AG04450 (cell line): ENCODE measurements around the gene GNB1L. TPM values are rescaled to one million over a fixed set of nuclear protein-coding genes. Genes with fewer than 3 reads are reported as not detected.

Experiments used
- CTCF ChIA-PET: fragments of 300-600, 350-600 bp; formaldehyde crosslinking; extraction: SDS; loops from one replicate; lab custom pipeline; 2022; ENCODE audit warnings: antibody characterized with exemption, inconsistent platforms; lab: Charles Lee
- POLR2A ChIA-PET: fragments of 350-600 bp; formaldehyde crosslinking; extraction: SDS; loops from one replicate; lab custom pipeline; 2021; ENCODE audit warnings: antibody characterized with exemption, inconsistent platforms; lab: Yijun Ruan, JAX
- DNase-seq: peaks from one replicate; pipeline ENCODE4 v3.0.0-alpha.2; 2011; ENCODE audit warnings: low read depth, low spot score
- H3K27ac ChIP-seq: one replicate; pipeline ENCODE4 v1.5.1; 2012; ENCODE audit warnings: low read depth, low read length, control low read depth
- H3K27me3 ChIP-seq: one replicate; pipeline ENCODE4 v1.6.0; 2012; ENCODE audit warnings: low read length; ENCODE audit not compliant: control insufficient read depth, insufficient read depth
- H3K4me3 ChIP-seq: 2 replicates; pipeline ENCODE4 v1.5.1; 2011; ENCODE audit warnings: mild to moderate bottlenecking, low read depth, low read length, control low read depth
- H3K9me3 ChIP-seq: 2 replicates; pipeline ENCODE4 v1.5.1; 2012; ENCODE audit warnings: low read length; ENCODE audit not compliant: control insufficient read depth, insufficient read depth
- polyA plus RNA-seq: library from polyadenylated mRNA; depleted of rRNA; stranded (reverse); fragments of >200 nt; gene quantifications from 2 replicates; pipeline ENCODE4 v1.2.3, GENCODE V29; 2011
- TF ChIP-seq, protein P1 (sequence below): IDR thresholded peaks from 2 replicates; pipeline ENCODE4 v1.5.1; 2011; ENCODE audit warnings: low read depth, low read length, control low read depth, inconsistent platforms

GNB1L gene
- polyA plus RNA-seq, 1 experiment: 1.3 TPM

DNA sequence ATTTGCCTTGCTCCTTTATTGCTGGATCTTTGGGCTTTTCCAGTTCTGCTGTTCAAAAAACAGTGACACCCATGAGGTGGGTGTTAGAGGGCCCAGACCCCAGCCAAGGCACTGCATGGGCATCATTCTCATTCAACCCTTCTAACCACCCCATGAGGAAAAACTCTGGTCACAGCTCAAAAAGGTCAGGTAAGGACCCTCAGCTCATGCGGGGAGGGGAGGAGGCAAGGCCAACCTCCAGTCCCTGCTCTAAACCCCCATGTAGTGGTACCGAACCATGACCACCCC lies 7.4 kb downstream of the GNB1L start:
- H3K27me3 ChIP-seq: no peaks in the 10 kb centered on the region
- H3K4me3 ChIP-seq: no peak overlapping the region
- H3K27ac ChIP-seq: no peak overlapping the region
- ChIA-PET CTCF (no interaction called here), POLR2A (no interaction called here)
- TF ChIP-seq, protein P1, sequence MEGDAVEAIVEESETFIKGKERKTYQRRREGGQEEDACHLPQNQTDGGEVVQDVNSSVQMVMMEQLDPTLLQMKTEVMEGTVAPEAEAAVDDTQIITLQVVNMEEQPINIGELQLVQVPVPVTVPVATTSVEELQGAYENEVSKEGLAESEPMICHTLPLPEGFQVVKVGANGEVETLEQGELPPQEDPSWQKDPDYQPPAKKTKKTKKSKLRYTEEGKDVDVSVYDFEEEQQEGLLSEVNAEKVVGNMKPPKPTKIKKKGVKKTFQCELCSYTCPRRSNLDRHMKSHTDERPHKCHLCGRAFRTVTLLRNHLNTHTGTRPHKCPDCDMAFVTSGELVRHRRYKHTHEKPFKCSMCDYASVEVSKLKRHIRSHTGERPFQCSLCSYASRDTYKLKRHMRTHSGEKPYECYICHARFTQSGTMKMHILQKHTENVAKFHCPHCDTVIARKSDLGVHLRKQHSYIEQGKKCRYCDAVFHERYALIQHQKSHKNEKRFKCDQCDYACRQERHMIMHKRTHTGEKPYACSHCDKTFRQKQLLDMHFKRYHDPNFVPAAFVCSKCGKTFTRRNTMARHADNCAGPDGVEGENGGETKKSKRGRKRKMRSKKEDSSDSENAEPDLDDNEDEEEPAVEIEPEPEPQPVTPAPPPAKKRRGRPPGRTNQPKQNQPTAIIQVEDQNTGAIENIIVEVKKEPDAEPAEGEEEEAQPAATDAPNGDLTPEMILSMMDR: no peak
- no peak for DNase-seq
- peaks cover 7% of the 10 kb centered on the region for H3K9me3 ChIP-seq

DNA sequence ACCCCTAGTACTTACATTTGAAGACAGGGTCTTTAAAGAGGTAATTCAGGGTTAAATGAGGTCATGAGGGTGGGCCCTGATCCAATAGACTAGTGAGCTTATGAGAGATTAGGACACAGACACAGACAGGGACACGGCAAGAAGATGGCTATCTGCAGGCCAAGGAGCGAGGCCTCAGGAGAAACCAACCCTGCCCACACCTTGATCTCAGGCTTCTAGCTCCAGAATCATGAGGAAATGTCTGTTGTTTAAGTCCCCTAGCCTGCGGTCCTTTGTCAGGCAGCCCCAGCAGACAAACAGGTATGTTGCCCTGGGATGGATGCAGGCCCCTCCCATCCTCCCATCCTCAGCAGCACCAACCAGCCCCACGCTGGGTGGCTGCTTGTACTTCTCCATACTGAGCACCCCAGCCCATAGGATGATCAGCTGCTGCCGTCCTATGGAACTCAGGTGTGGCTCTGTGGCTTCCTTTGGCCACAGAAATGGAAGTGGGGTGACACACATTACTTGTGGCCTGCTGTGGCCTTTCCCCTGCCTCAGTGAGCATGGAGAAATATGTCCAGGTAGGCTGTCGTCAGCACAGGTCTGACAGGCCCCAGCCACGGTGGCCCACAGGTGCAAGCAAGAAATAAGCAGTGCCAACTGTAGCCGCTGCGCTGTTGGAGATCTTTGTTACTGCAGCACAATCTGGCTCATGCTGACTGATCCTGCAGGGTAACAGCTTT lies 7.9 kb downstream of the GNB1L start:
- Histone ChIP-seq H3K4me3 (no peak overlapping the region), H3K27ac (no peak overlapping the region), H3K9me3 (peaks cover 7% of the 10 kb centered on the region; the same call in 1 of the 2 replicates), H3K27me3 (no peaks in the 10 kb centered on the region)
- DNase-seq: no peak
- ChIA-PET CTCF (no interaction called here), POLR2A (no interaction called here)
- TF ChIP-seq, protein P1: no peak

DNA sequence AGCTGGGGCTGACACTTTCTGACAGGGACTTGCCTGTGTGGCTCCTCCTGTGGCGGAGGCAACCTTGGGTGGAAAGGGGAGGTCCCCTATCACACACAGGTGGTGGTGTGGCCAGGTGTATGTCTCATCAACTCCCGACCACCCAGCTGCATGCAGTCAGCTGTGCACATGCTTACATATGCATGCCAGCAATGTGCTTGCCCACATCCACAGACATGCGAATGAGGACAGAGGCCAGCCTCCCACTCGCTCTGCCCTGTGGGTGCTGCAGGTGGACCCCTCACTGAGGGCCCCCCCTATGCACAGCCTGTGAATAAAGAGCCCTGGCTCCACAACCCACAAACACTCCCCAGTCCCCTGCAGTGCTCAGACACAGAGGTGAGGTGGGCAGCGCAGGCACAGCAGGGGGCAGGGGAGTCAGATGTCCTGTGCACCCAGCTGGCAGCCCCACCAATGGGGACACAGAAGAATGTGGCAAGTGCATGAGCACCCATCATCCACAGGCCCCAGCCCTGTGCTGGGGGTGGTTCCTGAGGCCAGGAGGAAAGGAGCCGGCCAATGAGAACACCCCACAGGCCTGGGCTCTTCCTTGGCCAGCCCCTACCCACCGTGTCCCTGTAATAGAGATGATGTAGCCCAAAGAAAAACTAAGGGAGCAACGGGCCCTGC lies 9.5 kb downstream of the GNB1L start:
- POLR2A ChIA-PET: no interaction called here
- H3K9me3 ChIP-seq: peaks cover 7% of the 10 kb centered on the region; the same call in 1 of the 2 replicates
- DNase-seq: no peak
- CTCF ChIA-PET: no interaction called here
- TF ChIP-seq, protein P1: no peak
- H3K27me3 ChIP-seq: no peaks in the 10 kb centered on the region
- no peak overlapping the region for H3K4me3 ChIP-seq
- H3K27ac ChIP-seq: no peak overlapping the region

DNA sequence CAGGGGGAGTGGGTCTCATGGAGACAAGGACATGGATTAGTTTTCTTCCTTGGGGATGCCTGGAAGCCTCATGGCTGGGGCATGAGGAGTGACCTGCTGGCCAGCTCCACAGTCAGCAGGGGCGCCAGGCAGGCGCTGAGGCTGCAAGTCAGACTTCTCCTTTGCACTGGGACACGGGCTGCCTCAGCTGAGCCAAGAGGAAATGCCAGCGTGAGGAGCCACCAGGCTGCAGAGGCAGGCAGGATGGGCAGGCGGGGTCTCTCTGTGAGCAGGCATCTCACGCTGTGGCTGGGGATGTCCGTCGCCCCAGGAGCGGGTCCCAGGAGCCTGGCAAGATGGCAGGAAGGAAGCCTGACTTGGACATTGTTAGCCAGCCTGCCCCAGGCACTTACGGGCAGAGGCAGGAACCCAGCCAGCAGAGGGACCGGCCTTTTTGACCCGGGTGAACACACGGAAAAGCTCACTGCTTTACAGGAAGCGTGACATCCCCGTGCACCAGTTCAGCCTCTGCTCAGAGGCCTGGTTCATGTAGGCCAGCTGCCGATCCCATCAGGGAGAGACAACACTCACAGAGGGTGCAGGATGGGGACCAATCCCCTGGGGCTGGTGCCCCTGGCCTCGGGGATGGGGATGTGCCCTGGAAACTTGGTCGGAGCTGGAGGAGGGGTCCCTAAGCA lies 10.2 kb downstream of the GNB1L start:
- no peak overlapping the region for H3K27ac ChIP-seq
- ChIA-PET CTCF (no interaction called here), POLR2A (interaction anchor here (0.7 kb wide), 1 partner anchor 55 kb away, joined by 3 read pairs; no protein-coding TSS in a partner anchor)
- DNase-seq: no peak
- peaks cover 7% of the 10 kb centered on the region; the same call in 1 of the 2 replicates for H3K9me3 ChIP-seq
- H3K4me3 ChIP-seq: no peak overlapping the region
- TF ChIP-seq, protein P1: no peak
- H3K27me3 ChIP-seq: no peaks in the 10 kb centered on the region
